ENCODE measurements around the gene DIS3L2.

Gene DIS3L2

GRCh38 chr2:231955758-231956472, 5.6 kb upstream of the DIS3L2 start:
- no peak for DNase-seq (ENCODE audit: low read depth)

GRCh38 chr2:231957913-231958763, 3.4 kb upstream of the DIS3L2 start:
- no peak for DNase-seq (ENCODE audit: low read depth)

- DNase-seq (ENCODE audit: low read depth): no peak
Observed at GRCh38 chr2:231960810-231961348, 634 bp upstream of the DIS3L2 start.

GRCh38 chr2:231965102-231965501, 3.6 kb downstream of the DIS3L2 start:
- DNase-seq (ENCODE audit: low read depth): no peak

GRCh38 chr2:231966886-231967285, 5.4 kb downstream of the DIS3L2 start:
- DNase-seq (ENCODE audit: low read depth): no peak

- DNase-seq (ENCODE audit: low read depth): no peak
Observed at GRCh38 chr2:231968820-231969219, 7.3 kb downstream of the DIS3L2 start.

GRCh38 chr2:231970461-231970860, 8.9 kb downstream of the DIS3L2 start:
- DNase-seq (ENCODE audit: low read depth): no peak

GRCh38 chr2:231975001-231975400, 13.5 kb downstream of the DIS3L2 start:
- no peak for DNase-seq (ENCODE audit: low read depth)

- DNase-seq (ENCODE audit: low read depth): no peak
Observed at GRCh38 chr2:231977430-231977829, 15.9 kb downstream of the DIS3L2 start.

- DNase-seq (ENCODE audit: low read depth): no peak
Observed at GRCh38 chr2:231984992-231985391, 23.5 kb downstream of the DIS3L2 start.

- DNase-seq (ENCODE audit: low read depth): no peak
Observed at GRCh38 chr2:231985823-231986261, 24.3 kb downstream of the DIS3L2 start.

GRCh38 chr2:231987124-231987727, 25.7 kb downstream of the DIS3L2 start:
- DNase-seq (ENCODE audit: low read depth): peak; percentile 30

GRCh38 chr2:231988179-231988866, 26.8 kb downstream of the DIS3L2 start:
- no peak for DNase-seq (ENCODE audit: low read depth)

GRCh38 chr2:231991664-231992063, 30.2 kb downstream of the DIS3L2 start:
- no peak for DNase-seq (ENCODE audit: low read depth)

GRCh38 chr2:231992888-231993287, 31.4 kb downstream of the DIS3L2 start:
- no peak for DNase-seq (ENCODE audit: low read depth)

- no peak for DNase-seq (ENCODE audit: low read depth)
Observed at GRCh38 chr2:231996797-231997540, 35.5 kb downstream of the DIS3L2 start.

- no peak for DNase-seq (ENCODE audit: low read depth)
Observed at GRCh38 chr2:231998046-231998445, 36.5 kb downstream of the DIS3L2 start.

- DNase-seq (ENCODE audit: low read depth): no peak
Observed at GRCh38 chr2:232000439-232000838, 38.9 kb downstream of the DIS3L2 start.

- no peak for DNase-seq (ENCODE audit: low read depth)
Observed at GRCh38 chr2:232001073-232001472, 39.6 kb downstream of the DIS3L2 start.

- DNase-seq (ENCODE audit: low read depth): no peak
Observed at GRCh38 chr2:232006253-232006652, 44.7 kb downstream of the DIS3L2 start.

Data from fibroblast of gingiva (primary cell).